GM19467 (cell line): ENCODE measurements around the gene ZNF775.

ENCODE experiments used
- ATAC-seq: cut with Tn5 transposase; IDR thresholded peaks from one replicate; pipeline ENCODE4 v1.9.1; 2021; ENCODE audit warnings: mild to moderate bottlenecking, moderate library complexity; ENCODE audit not compliant: unreplicated experiment

Gene ZNF775

GRCh38 chr7:150378853-150379440, at the start of gene ZNF775:
Gene ZNF775 (plus strand): TSS chr7:150379330. CDS start chr7:150388471, 9,141 bp downstream.
- ATAC-seq = peak; percentile 75

GRCh38 chr7:150329331-150330120, 49.6 kb upstream of the ZNF775 start:
- no peak for ATAC-seq

GRCh38 chr7:150330211-150330885, 48.8 kb upstream of the ZNF775 start:
- no peak for ATAC-seq

- no peak for ATAC-seq
Observed at GRCh38 chr7:150332852-150333635, 46.1 kb upstream of the ZNF775 start.

GRCh38 chr7:150333659-150334058, 45.5 kb upstream of the ZNF775 start:
- no peak for ATAC-seq

- no peak for ATAC-seq
Observed at GRCh38 chr7:150334108-150334507, 45.0 kb upstream of the ZNF775 start.

- ATAC-seq = no peak
Observed at GRCh38 chr7:150335108-150335773, 43.9 kb upstream of the ZNF775 start.

- ATAC-seq = no peak
Observed at GRCh38 chr7:150335774-150336112, 43.4 kb upstream of the ZNF775 start.

- no peak for ATAC-seq
Observed at GRCh38 chr7:150336746-150337145, 42.4 kb upstream of the ZNF775 start.

GRCh38 chr7:150337179-150337578, 42.0 kb upstream of the ZNF775 start:
- ATAC-seq = no peak

- no peak for ATAC-seq
Observed at GRCh38 chr7:150337659-150338081, 41.5 kb upstream of the ZNF775 start.

GRCh38 chr7:150338166-150338829, 40.8 kb upstream of the ZNF775 start:
- ATAC-seq = no peak

GRCh38 chr7:150339409-150339809, 39.7 kb upstream of the ZNF775 start:
- ATAC-seq = no peak

- ATAC-seq = no peak
Observed at GRCh38 chr7:150340024-150340749, 38.9 kb upstream of the ZNF775 start.

GRCh38 chr7:150340875-150341262, 38.3 kb upstream of the ZNF775 start:
- ATAC-seq = no peak

- ATAC-seq = no peak
Observed at GRCh38 chr7:150341263-150342120, 37.6 kb upstream of the ZNF775 start, which contains the start of gene RARRES2. Gene RARRES2 (minus strand): TSS chr7:150341629. CDS start chr7:150340609, 1,020 bp downstream.

GRCh38 chr7:150342121-150342408, 37.1 kb upstream of the ZNF775 start:
- ATAC-seq = no peak

GRCh38 chr7:150343225-150343624, 35.9 kb upstream of the ZNF775 start:
- no peak for ATAC-seq

- no peak for ATAC-seq
Observed at GRCh38 chr7:150344299-150344698, 34.8 kb upstream of the ZNF775 start.
